ENCODE measurements around the gene MYO1F.

GRCh38 chr19:8539621-8540149, 37.6 kb downstream of the MYO1F start:
- TF ChIP-seq CTCF (optimal IDR thresholded peaks at IDR 0.05 in 1 of 3, IDR thresholded peaks at IDR 0.05 in 1 of 3, conservative IDR thresholded peaks at IDR 0.05 in 1 of 3; ENCODE audit: extremely low read depth in 1 of 3, insufficient read depth in 2 of 3, low read length in 3 of 3) (no peak), EZH2 (IDR thresholded peaks at IDR 0.05; ENCODE audit: low read length) (no peak)
